Stimulated activated CD8-positive, alpha-beta memory T cell treated with anti-CD3 and anti-CD28 coated beads, Interleukin-12 subunit alpha, Interleukin-12 subunit beta, amount 100 ng/mL, for 1 hour (primary cell): Measurements from ENCODE around the gene LCN2.
A peak's percentile ranks its signal among the peaks of the same experiment; 100 is the strongest.
"Not testable (repeated sequence)": the region's sequence is repeated elsewhere in the genome, so short reads cannot be mapped to it uniquely, and the experiment has no call there.

Experiments used
- DNase-seq: peaks from one replicate; pipeline ENCODE4 v3.0.0-alpha.2; 2020; ENCODE audit warnings: low read depth

The LCN2 gene

GRCh38 chr9:128168731-128169308, 19.6 kb downstream of the LCN2 start:
- no peak for DNase-seq

DNA sequence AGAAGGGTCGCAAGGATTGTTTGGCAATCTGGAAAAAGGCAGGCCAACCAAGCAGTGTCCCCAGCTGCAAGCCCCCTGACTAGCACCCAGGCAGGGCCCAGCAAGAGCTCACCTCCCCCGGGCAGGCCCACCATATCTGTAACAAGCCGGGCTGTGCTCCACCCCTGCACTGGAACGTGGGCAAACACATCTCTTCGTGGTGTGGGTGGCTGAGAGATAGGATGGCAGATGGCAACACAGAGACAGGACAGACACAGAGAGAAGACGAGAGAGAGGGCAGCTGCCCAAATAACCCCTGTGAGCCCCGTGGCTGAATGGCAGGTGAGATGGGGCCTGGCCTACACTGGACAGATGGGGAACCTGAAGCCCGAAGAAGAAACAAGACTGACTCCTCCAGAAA, 20.2 kb downstream of the LCN2 start:
- DNase-seq = no peak

- DNase-seq = no peak
Observed at GRCh38 chr9:128169925-128170324, 20.7 kb downstream of the LCN2 start.

GRCh38 chr9:128174062-128174461, 24.8 kb downstream of the LCN2 start:
- DNase-seq = no peak

- DNase-seq = no peak
Observed at GRCh38 chr9:128175102-128175563, 25.9 kb downstream of the LCN2 start.

DNA sequence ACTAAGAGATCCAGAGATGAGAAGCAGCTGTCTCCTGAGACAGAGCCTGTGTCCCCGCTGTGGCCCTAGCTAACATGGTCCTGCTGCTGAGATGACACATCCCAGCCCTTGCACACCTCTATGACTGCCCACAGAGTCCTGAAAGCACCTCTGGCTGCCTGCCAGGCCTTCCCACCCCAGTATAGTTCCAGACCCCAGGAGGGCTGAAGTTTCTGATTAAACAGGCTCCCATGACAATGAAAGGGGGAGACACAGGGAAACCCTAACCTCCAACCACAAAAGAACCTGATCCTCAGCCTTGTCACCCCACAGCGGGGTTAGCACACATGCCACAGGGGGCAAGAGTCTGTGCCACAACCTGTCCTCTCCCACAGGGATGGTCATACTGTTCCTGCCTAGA, 26.5 kb downstream of the LCN2 start:
- DNase-seq = no peak

GRCh38 chr9:128178806-128179431, 29.7 kb downstream of the LCN2 start:
- DNase-seq = no peak

GRCh38 chr9:128180001-128180400, 30.7 kb downstream of the LCN2 start:
- no peak for DNase-seq

DNA sequence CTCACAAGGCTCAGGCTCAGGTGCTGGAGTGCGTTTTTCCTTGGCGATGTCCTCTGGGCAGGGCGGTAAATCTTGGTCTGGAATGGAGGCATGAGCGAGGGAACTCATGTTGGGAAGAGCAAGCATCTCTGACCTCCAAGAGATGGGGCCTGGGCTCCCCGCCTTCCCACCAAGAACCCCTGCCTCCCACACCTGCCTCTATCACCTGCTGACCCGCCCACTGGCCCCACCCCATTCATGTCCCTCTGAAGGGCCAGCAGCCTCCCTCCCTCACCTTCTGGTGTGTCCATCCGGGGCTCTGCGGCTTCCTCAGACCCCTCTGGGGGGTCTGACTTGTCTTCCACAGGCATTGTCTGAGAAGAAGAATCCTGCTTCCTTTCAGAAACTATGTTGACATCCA, 31.2 kb downstream of the LCN2 start:
- DNase-seq = no peak

DNA sequence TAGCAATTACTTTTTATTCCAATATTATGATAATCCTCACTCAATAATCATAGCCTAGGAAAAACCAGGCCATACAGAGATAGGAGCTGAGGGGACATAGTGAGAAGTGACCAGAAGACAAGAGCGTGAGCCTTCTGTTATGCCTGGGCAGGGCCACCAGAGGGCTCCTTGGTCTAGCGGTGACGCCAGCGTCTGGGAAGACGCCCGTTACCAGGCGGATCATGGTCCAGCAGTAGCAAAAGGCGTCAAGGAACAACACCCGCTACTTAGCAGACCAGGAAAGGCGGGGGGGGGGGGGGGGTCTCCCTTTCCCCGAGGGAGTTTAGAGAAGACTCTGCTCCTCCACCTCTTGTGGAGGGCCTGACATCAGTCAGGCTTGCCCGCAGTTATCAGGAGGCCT, 32.2 kb downstream of the LCN2 start:
- not testable (repeated sequence) for DNase-seq

DNA sequence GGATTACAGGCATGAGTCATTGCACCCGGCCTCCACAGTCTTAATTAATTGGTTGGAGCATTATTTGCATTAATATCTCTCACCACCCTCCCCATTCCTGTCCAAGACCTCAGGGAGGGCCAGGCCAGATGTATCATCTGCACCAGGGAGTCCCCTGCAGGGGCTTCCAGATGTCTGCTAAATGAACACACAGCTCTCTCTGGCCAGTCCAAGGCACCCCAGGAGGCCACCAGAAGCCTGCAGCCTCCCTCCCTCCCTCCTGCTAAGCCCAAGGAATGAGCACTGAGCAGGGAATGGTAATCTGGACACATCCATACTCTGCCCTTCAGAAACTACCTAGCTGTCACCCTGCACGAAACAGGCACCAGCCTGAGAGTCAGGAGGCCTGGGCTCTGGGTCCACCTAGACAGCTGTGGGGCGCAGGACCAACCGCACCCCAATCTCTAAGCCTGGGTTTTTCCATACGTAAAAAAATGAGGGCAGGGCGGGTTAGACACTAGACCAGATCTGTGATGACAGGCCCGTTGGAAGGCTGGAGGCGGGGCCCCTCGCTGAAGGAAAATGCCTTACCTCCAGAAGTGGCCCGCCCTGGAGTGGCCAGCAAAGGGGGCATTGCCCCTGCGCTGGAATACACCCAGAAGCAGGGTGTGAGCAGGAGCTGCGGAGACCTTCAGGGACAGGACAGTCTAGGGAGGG, 33.8 kb downstream of the LCN2 start:
- DNase-seq = no peak

- DNase-seq = no peak
Observed at GRCh38 chr9:128185979-128186965, 37.0 kb downstream of the LCN2 start.

GRCh38 chr9:128187361-128187760, 38.1 kb downstream of the LCN2 start:
- no peak for DNase-seq

DNA sequence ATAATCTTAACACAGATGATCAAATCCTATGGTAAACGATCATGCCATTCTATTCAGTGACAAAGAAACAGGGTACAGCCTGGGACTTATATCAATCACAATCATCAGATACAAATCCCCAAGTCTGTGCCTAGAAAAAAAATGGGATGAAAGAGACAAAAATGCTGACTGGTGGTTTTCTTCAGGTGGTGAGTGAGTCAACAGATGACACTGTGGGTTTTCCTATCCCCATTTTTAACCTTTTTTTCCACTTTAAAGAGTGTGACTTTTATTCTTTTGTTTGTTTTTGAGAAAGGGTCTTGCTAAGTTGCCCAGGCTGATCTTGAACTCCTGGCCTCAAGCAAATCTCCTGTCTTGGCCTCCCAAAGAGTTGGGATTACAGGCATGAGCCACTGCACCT, 39.0 kb downstream of the LCN2 start:
- no peak for DNase-seq

- no peak for DNase-seq
Observed at GRCh38 chr9:128190013-128190412, 40.8 kb downstream of the LCN2 start.

DNA sequence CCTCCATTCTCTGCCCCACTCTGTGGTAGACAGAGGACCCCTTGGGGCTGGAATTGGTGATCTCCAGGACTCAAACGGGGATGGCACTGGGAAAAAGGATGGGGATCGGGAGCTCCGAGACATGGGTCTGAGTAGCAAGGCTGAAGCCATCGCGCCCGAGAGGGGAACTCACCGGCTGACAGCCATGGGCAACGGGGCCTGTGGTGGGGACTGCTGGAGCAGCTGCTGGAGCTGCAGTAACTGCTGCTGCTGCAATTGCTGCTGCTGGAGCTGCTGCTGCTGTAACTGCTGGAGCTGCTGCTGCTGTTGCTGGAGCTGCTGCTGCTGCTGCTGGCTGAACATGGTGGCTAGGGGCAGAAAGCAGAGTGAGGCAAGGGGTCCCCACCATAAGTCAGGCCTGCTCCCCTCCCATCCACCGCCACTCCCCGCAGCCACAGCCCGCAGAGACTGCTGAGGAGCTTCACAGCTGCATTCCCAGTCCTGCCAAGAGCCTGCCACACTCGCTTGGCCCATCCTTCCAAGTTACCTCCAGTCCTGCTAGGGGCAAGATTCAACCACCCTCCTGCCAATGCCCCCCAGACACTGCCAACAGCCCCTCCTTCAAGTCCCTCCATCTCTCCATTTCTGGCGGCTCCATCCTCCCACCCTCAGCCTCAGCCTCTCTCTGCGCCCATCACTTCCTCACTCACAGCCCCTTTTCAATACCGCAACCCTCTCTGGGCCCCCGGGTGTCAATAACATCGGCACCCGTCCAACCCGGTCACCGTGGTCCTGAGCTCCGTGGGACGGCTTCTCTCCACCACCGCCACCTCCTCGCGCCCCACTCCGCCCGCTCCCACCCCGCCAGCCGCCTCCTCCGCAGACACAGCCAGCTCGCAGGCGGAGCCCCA, 41.5 kb downstream of the LCN2 start:
- DNase-seq = peak; percentile 16

- DNase-seq = peak; percentile 57
Observed at GRCh38 chr9:128191406-128192046, 42.3 kb downstream of the LCN2 start, which contains the start of gene CIZ1. Gene CIZ1 (minus strand): TSS chr9:128191572. CDS start chr9:128190857, 715 bp downstream.

DNA sequence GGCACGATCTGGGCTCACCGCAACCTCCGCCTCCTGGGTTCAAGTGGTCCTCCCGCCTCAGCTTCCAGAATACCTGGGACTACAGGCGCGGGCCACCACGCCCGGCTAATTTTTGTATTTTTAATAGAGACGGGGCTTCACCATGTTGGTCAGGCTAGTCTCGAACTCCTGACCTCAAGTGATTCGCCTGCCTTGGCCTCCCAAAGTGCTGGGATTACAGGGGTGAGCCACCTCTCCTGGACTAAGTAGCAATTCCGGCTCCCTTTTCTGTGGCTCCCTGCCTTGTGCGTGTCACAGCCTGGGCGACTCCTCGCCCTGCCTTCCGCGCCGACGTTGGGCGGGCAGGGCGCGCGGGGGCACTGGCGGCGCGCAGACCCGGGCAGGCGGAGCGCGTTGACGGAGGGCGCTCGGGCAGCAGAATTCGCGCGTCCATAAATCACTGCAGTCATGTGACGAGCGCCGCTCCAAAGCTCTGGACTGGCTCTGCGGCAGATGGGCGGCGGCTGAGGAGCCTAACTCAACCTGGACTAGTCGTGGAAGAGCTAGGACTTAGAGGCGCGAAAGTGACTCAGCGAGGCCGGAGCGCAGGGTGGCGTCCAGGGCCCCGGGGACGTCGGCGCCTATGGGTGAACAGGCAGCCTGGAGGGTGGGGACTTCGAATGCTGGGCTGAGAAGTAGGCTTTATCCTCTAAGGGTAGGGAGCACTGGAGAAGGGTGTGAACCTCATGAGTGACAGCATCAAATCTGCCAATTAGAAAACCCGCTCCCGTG, 43.5 kb downstream of the LCN2 start:
- peak; percentile 12 for DNase-seq

GRCh38 chr9:128193469-128194096, 44.3 kb downstream of the LCN2 start:
- DNase-seq = no peak
